Esophagus muscularis mucosa (tissue), 4 donors: ENCODE data around the gene EYA4. TPM values are rescaled to one million over a fixed set of nuclear protein-coding genes. Genes with fewer than 3 reads are reported as not detected.

Experiments
- DNase-seq: peaks from one replicate; pipeline ENCODE4 v3.0.0-alpha.2; 2017; ENCODE audit errors: extremely low spot score
- H3K27ac ChIP-seq, 4 donors: fragments of 200-600 bp; sonication (generic); replicated peaks in 1 of 4; 1 replicate in 3 of 4; 2 replicates in 1 of 4; pipeline ENCODE4 v1.5.1; 2016 to 2019; ENCODE audit warnings: mild to moderate bottlenecking in 1 of 4
- H3K27me3 ChIP-seq, 4 donors: fragments of 200-600 bp; sonication (generic); one replicate each; pipeline versions ENCODE4 v1.5.1 to v1.6.0; 2016 to 2019
- H3K36me3 ChIP-seq, 4 donors: fragments of 200-600 bp; sonication (generic); one replicate each; pipeline ENCODE4 v1.5.1; 2016 to 2019
- H3K4me1 ChIP-seq, 4 donors: fragments of 200-600 bp; sonication (generic); one replicate each; pipeline ENCODE4 v1.5.1; 2016 to 2019
- H3K4me3 ChIP-seq, 4 donors: fragments of 200-600 bp; sonication (generic); 1 replicate in 2 of 4; 2 replicates in 2 of 4; pipeline ENCODE4 v1.5.1; 2016 to 2019; ENCODE audit warnings: mild to moderate bottlenecking in 4 of 4, moderate library complexity in 1 of 4
- H3K9me3 ChIP-seq, 4 donors: fragments of 200-600 bp; sonication (generic); 1 replicate in 3 of 4; 2 replicates in 1 of 4; pipeline ENCODE4 v1.5.1; 2016 to 2019
- EP300 ChIP-seq: sonication (generic); formaldehyde crosslinking; IDR thresholded peaks from one replicate; pipeline ENCODE4 v1.6.1; 2017; ENCODE audit warnings: antibody characterized with exemption
- POLR2A ChIP-seq: fragments of 450-650 bp; IDR thresholded peaks from one replicate; pipeline ENCODE4 v1.6.1; 2017; ENCODE audit warnings: antibody characterized with exemption, moderate library complexity, mild to moderate bottlenecking, low read depth
- POLR2AphosphoS5 ChIP-seq, 2 donors: sonication (generic); formaldehyde crosslinking; IDR thresholded peaks; one replicate each; pipeline ENCODE4 v1.6.1; 2017; ENCODE audit warnings: antibody characterized with exemption in 2 of 2
- WGBS: methylation state at CpG from one replicate; pipeline ENCODE4 v1.1.5; 2018; 5-methylcytosine and 5-hydroxymethylcytosine counted together
- intact Hi-C: fragments of 100-400 bp; cut with DNase I; formaldehyde crosslinking; loops from one replicate; pipeline ENCODE4 v1.15.1; 2023
- total RNA-seq, 4 donors: library from RNA; depleted of rRNA; stranded (reverse); fragments of >200 nt; gene quantifications; one replicate each; pipeline versions ENCODE4 v1.1.0 to v1.2.1, GENCODE V29; 2016
- TF ChIP-seq, protein P1 (sequence below), 3 experiments: fragments of 200-600 bp in 2 of 3; fragments of 450-650 bp in 1 of 3; sonication (generic) in 2 of 3; IDR thresholded peaks; one replicate each; pipeline ENCODE4 v1.5.1; 2017 to 2019; ENCODE audit warnings: antibody characterized with exemption in 3 of 3, mild to moderate bottlenecking in 2 of 3, moderate library complexity in 1 of 3

Gene EYA4
- total RNA-seq, 4 donors from 2014 or later, result 1.5 to 3.3 (median 2.5) TPM

GRCh38 chr6:133431031-133431430, 189.9 kb downstream of the EYA4 start:
- Histone ChIP-seq H3K4me3 (no peak overlapping the region), H3K27ac (no peak overlapping the region), H3K27me3 (no peaks in the 10 kb centered on the region), H3K36me3 (no peaks in the 10 kb centered on the region), H3K9me3 (no peaks in the 10 kb centered on the region), H3K4me1 (no peaks in the 10 kb centered on the region)
- no peak for DNase-seq
- TF ChIP-seq POLR2A, result no peak
- TF ChIP-seq, protein P1, sequence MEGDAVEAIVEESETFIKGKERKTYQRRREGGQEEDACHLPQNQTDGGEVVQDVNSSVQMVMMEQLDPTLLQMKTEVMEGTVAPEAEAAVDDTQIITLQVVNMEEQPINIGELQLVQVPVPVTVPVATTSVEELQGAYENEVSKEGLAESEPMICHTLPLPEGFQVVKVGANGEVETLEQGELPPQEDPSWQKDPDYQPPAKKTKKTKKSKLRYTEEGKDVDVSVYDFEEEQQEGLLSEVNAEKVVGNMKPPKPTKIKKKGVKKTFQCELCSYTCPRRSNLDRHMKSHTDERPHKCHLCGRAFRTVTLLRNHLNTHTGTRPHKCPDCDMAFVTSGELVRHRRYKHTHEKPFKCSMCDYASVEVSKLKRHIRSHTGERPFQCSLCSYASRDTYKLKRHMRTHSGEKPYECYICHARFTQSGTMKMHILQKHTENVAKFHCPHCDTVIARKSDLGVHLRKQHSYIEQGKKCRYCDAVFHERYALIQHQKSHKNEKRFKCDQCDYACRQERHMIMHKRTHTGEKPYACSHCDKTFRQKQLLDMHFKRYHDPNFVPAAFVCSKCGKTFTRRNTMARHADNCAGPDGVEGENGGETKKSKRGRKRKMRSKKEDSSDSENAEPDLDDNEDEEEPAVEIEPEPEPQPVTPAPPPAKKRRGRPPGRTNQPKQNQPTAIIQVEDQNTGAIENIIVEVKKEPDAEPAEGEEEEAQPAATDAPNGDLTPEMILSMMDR (IDR thresholded peaks at IDR 0.05), result no peak
- TF ChIP-seq EP300, result no peak
- TF ChIP-seq POLR2AphosphoS5 (IDR thresholded peaks at IDR 0.05), result no peak
- intact Hi-C loops, result no loop called here

DNA sequence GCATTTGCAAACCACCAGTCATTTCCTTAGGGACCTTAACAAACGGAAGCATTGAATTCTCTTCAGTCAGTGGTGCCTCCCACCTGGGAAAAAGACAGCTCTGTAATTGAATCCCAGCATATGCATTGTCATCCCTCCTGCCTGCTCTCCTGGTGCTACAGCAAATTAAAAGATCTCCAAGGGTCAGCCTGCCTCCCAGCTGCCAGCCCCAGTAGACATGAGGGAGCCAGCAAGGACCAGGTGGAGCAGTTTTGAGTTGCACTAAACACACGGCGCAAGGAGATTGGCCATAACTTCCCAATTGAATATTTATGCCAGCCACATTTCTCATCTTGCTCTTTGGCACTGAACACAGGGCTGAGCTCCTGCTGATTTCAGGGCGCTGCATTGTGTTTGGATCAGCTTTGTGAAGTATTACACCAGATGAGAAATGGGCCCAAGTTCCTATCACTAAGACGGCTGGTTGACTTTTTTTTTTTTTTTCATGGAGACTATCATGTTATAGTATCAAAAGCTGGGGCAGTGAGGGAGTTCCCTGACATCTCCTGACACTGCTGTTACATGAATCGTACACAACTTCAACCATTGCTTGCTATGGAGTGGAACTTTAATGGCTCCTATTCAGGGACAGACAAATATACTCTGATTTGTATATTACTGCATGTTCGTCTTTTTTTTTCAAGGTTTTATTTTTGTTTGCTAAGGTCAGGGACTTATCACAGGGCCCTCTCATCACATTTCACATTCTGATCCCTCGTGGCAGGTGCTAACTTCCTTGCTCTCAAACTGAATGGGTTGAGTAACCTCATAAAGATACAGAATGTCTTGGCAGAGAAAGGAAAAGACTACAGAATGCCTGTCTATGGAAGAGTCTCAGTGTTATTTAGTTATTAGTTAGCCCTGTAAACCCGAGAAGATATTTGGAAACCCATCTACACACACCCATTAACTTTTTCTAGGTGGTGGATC, 191.1 kb downstream of the EYA4 start:
- Histone ChIP-seq H3K9me3 (no peaks in the 10 kb centered on the region), H3K27me3 (no peaks in the 10 kb centered on the region), H3K27ac (no peak overlapping the region), H3K4me3 (no peak overlapping the region), H3K36me3 (no peaks in the 10 kb centered on the region), H3K4me1 (no peaks in the 10 kb centered on the region)
- intact Hi-C loops, result no loop called here
- WGBS, result 68% methylated on average over 9 of the region's 9 CpGs
- TF ChIP-seq, protein P1 (IDR thresholded peaks at IDR 0.05), result no peak
- TF ChIP-seq EP300, result no peak
- no peak for TF ChIP-seq POLR2A
- no peak for TF ChIP-seq POLR2AphosphoS5 (IDR thresholded peaks at IDR 0.05)
- DNase-seq, result no peak

DNA sequence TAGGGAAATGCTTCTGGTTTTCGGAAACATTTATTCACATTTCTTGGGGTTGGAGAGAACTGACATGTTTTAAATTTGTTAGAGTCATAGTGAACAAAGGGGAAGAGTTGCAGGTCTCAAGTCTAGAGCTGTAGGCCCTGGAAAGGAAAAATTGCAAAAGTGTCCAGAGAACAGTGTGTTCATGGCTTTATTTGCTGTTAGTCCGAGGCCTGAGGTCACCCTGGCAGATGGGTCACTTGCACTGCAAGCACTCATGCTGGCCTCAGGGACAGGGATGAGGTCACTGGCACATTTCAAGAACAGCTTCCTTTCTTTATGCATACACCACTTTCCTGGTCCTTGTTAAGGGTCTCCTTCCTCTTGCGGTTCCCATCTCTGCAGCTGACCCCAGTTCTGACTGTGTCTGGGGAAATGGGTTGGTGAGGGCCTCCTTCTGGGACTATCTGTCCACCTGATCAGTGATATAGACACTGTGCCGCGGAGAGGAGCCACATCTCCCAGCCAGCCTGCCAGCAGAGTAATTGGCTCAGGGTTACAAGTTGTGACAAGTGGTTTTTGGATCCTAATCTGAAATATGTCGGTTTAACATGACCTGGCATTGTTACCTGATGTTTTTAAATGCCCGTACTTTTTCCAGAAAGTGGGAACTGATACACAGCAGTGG, 194.0 kb downstream of the EYA4 start:
- TF ChIP-seq, protein P1 (IDR thresholded peaks at IDR 0.05), result no peak
- TF ChIP-seq POLR2A (no peak), POLR2AphosphoS5 (IDR thresholded peaks at IDR 0.05) (no peak), EP300 (no peak)
- intact Hi-C loops, result no loop called here
- Histone ChIP-seq H3K27me3 (no peaks in the 10 kb centered on the region), H3K4me1 (no peaks in the 10 kb centered on the region), H3K27ac (no peak overlapping the region), H3K36me3 (no peaks in the 10 kb centered on the region), H3K9me3 (no peaks in the 10 kb centered on the region), H3K4me3 (no peak overlapping the region)
- no peak for DNase-seq
- WGBS, result 86% methylated on average over 7 of the region's 7 CpGs

DNA sequence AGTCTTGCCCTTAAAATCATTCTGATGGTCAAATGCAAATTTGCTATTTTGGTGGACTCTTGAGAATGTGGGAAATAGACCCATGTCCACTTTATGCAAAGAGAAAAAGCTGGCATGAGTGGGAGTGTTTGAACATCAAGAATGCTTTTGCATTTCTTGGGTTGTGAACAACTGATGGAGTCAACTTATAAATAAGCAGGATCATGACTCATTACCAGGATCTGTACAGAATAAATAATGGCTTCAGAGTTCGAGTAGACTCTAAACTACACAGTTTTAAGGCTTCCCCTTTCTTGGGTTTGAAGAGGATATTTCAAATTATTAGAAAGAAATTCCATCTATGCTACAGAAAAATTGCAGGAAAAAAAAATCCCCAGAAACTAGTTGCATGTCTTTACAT, 195.5 kb downstream of the EYA4 start:
- DNase-seq, result no peak
- H3K27me3 ChIP-seq, result no peaks in the 10 kb centered on the region
- H3K4me3 ChIP-seq, result no peak overlapping the region
- H3K27ac ChIP-seq, result no peak overlapping the region
- H3K4me1 ChIP-seq, result no peaks in the 10 kb centered on the region
- no peaks in the 10 kb centered on the region for H3K9me3 ChIP-seq
- TF ChIP-seq POLR2A (no peak), POLR2AphosphoS5 (IDR thresholded peaks at IDR 0.05) (no peak)
- 42% methylated on average over 1 of the region's 1 CpG for WGBS
- intact Hi-C loops, result no loop called here
- no peaks in the 10 kb centered on the region for H3K36me3 ChIP-seq

DNA sequence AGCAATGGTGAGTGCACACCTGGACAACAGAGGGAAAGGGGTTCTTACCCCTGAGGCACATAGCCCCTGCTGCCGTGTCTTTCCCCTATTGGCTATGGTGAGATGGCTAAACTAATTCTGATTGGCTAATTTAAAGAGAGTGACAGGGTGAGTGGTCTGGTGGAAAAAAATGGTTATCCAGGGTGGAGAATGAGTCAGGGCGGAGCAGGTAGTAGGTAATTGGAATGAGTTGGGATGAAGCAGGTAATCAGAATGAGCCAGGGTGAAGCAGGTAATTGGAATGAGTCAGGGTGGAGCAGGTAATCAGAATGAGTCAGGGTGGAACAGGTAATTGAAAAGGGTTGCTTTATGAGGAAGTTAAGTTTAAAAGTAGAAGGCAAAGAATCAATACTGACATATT, 200.3 kb downstream of the EYA4 start:
- Histone ChIP-seq H3K27ac (no peak overlapping the region), H3K27me3 (no peaks in the 10 kb centered on the region)
- TF ChIP-seq POLR2AphosphoS5 (IDR thresholded peaks at IDR 0.05) (no peak), POLR2A (no peak), EP300 (no peak)
- TF ChIP-seq, protein P1 (IDR thresholded peaks at IDR 0.05), result no peak

More for the DNA sequence above, 200.3 kb downstream of the EYA4 start:
- DNase-seq, result no peak
- no peaks in the 10 kb centered on the region for H3K4me1 ChIP-seq
- no peaks in the 10 kb centered on the region for H3K36me3 ChIP-seq
- no peaks in the 10 kb centered on the region for H3K9me3 ChIP-seq
- WGBS, result 89% methylated on average over 2 of the region's 2 CpGs
- intact Hi-C loops, result no loop called here
- no peak overlapping the region for H3K4me3 ChIP-seq
